Measurements from ENCODE around the gene NUDT4. TPM values are rescaled to one million over a fixed set of nuclear protein-coding genes. Genes with fewer than 3 reads are reported as not detected.

The NUDT4 gene
- total RNA-seq, 2 experiments from 2014 or later, result 26.4 to 32.4 TPM

- H3K9me3 ChIP-seq (ENCODE audit: low read length), result no peaks in the 10 kb centered on the region
- H3K79me2 ChIP-seq (ENCODE audit: insufficient read depth, low read depth, low read length), result no peaks in the 10 kb centered on the region
- POLR2A ChIA-PET, result interaction anchor here (0.6 kb wide), 1 partner anchor 125 kb away, joined by 3 read pairs; no protein-coding TSS in a partner anchor
- no peak overlapping the region for H3K4me3 ChIP-seq (ENCODE audit: low read depth, low read length, poor library complexity, severe bottlenecking)
- intact Hi-C loops (cut with micrococcal nuclease; ENCODE audit: unreplicated experiment), result no loop called here
- no peaks in the 10 kb centered on the region for H3K9me2 ChIP-seq (ENCODE audit: insufficient read depth, low read length)
- no peak overlapping the region for H3K27ac ChIP-seq (ENCODE audit: low read depth, low read length, poor library complexity, severe bottlenecking)
- no peaks in the 10 kb centered on the region for H3K4me1 ChIP-seq (ENCODE audit: insufficient read depth, low read length, poor library complexity, severe bottlenecking)
- H3K4me2 ChIP-seq (ENCODE audit: low read length), result no peak overlapping the region
- DNase-seq (ENCODE audit: low spot score), result no peak
- TF ChIP-seq CTCF (conservative IDR thresholded peaks at IDR 0.05; ENCODE audit: low read length) (no peak), EZH2phosphoT487 (IDR thresholded peaks at IDR 0.05; ENCODE audit: borderline replicate concordance, low read depth, low read length) (no peak)
- H3K36me3 ChIP-seq (ENCODE audit: insufficient read depth, low read length), result no peaks in the 10 kb centered on the region
- CTCF ChIA-PET (ENCODE audit: unreplicated experiment), result no interaction called here
- no peak overlapping the region for H2AFZ ChIP-seq (ENCODE audit: low read length)
- no TSS peak for BruUV-seq (replicated peaks)
- H4K20me1 ChIP-seq (ENCODE audit: insufficient read depth, low read length), result no peaks in the 10 kb centered on the region
Observed at GRCh38 chr12:93348575-93349435, 28.9 kb upstream of the NUDT4 start.

DNA sequence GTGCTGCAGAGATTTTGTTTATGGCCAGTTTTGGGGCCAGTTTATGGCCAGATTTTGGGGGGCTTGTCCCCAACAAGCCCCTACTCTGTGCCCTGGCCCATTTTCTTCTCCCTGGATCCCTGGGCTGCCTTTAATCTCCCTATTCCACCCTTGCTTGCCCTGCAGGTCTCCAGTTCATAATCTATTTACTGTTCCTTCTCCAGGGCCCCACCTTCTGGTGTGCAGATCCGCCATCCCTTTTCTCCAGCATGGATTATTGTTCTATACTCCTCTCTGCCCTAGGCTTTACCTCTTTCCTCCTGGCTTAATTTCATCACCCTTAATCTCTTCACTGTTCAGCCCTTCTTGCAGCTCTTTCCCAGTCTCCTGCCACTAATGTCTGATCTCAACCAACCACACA, 26.0 kb upstream of the NUDT4 start:
- Histone ChIP-seq H3K4me3 (ENCODE audit: low read depth, low read length, poor library complexity, severe bottlenecking) (no peak overlapping the region), H3K9me2 (ENCODE audit: insufficient read depth, low read length) (no peaks in the 10 kb centered on the region), H3K79me2 (ENCODE audit: insufficient read depth, low read depth, low read length) (no peaks in the 10 kb centered on the region), H3K4me2 (ENCODE audit: low read length) (no peak overlapping the region), H2AFZ (ENCODE audit: low read length) (no peak overlapping the region), H3K9me3 (ENCODE audit: low read length) (no peaks in the 10 kb centered on the region), H3K36me3 (ENCODE audit: insufficient read depth, low read length) (no peaks in the 10 kb centered on the region), H4K20me1 (ENCODE audit: insufficient read depth, low read length) (no peaks in the 10 kb centered on the region), H3K27ac (ENCODE audit: low read depth, low read length, poor library complexity, severe bottlenecking) (no peak overlapping the region), H3K4me1 (ENCODE audit: insufficient read depth, low read length, poor library complexity, severe bottlenecking) (no peaks in the 10 kb centered on the region)
- BruUV-seq (replicated peaks), result no TSS peak
- CTCF ChIA-PET (ENCODE audit: unreplicated experiment), result no interaction called here
- no peak for DNase-seq (ENCODE audit: low spot score)
- intact Hi-C loops (cut with micrococcal nuclease; ENCODE audit: unreplicated experiment), result no loop called here
- POLR2A ChIA-PET, result no interaction called here
- TF ChIP-seq CTCF (conservative IDR thresholded peaks at IDR 0.05; ENCODE audit: low read length) (no peak), EZH2phosphoT487 (IDR thresholded peaks at IDR 0.05; ENCODE audit: borderline replicate concordance, low read depth, low read length) (no peak)

- TF ChIP-seq EZH2phosphoT487 (IDR thresholded peaks at IDR 0.05; ENCODE audit: borderline replicate concordance, low read depth, low read length) (no peak), CTCF (conservative IDR thresholded peaks at IDR 0.05; ENCODE audit: low read length) (no peak)
Observed at GRCh38 chr12:93352321-93352720, 25.4 kb upstream of the NUDT4 start.

More at GRCh38 chr12:93352321-93352720, 25.4 kb upstream of the NUDT4 start:
- DNase-seq (ENCODE audit: low spot score), result no peak
- H4K20me1 ChIP-seq (ENCODE audit: insufficient read depth, low read length), result no peaks in the 10 kb centered on the region
- H2AFZ ChIP-seq (ENCODE audit: low read length), result no peak overlapping the region
- H3K9me2 ChIP-seq (ENCODE audit: insufficient read depth, low read length), result no peaks in the 10 kb centered on the region
- intact Hi-C loops (cut with micrococcal nuclease; ENCODE audit: unreplicated experiment), result no loop called here
- no TSS peak for BruUV-seq (replicated peaks)
- no peaks in the 10 kb centered on the region for H3K79me2 ChIP-seq (ENCODE audit: insufficient read depth, low read depth, low read length)
- no peaks in the 10 kb centered on the region for H3K36me3 ChIP-seq (ENCODE audit: insufficient read depth, low read length)
- no peaks in the 10 kb centered on the region for H3K4me1 ChIP-seq (ENCODE audit: insufficient read depth, low read length, poor library complexity, severe bottlenecking)
- CTCF ChIA-PET (ENCODE audit: unreplicated experiment), result no interaction called here
- H3K4me3 ChIP-seq (ENCODE audit: low read depth, low read length, poor library complexity, severe bottlenecking), result no peak overlapping the region
- H3K27ac ChIP-seq (ENCODE audit: low read depth, low read length, poor library complexity, severe bottlenecking), result no peak overlapping the region
- no peak overlapping the region for H3K4me2 ChIP-seq (ENCODE audit: low read length)
- POLR2A ChIA-PET, result no interaction called here
- H3K9me3 ChIP-seq (ENCODE audit: low read length), result no peaks in the 10 kb centered on the region
